Right lung (tissue), 10 donors: ENCODE results near the gene SYT10. TPM values are rescaled to one million over a fixed set of nuclear protein-coding genes. Genes with fewer than 3 reads are reported as not detected.
"Not testable (repeated sequence)": the region's sequence is repeated elsewhere in the genome, so short reads cannot be mapped to it uniquely, and the experiment has no call there.

Experiments used
- DNase-seq, 2 donors: peaks; one replicate each; pipeline ENCODE4 v3.0.0-alpha.2; 2013
- long read RNA-seq, 8 donors: transcript quantifications; one replicate each; lab custom pipeline, GENCODE V29; 2026
- polyA plus RNA-seq, 5 donors: library from polyadenylated mRNA; unstranded; fragments of 120-200 nt; gene quantifications; one replicate each; pipeline versions ENCODE4 v1.2.1 to v1.2.3, GENCODE V29; 2013; ENCODE audit warnings: inconsistent platforms in 1 of 5, low replicate concordance in 1 of 5; ENCODE audit not compliant: insufficient read length in 5 of 5, insufficient read depth in 1 of 5

The SYT10 gene
- polyA plus RNA-seq, result under 1 TPM in 2 of 5 donors, not detected in 3; 0.03 TPM
- long read RNA-seq, donor 1, result 0 reads
- long read RNA-seq, donor 2, result 0 reads
- long read RNA-seq, donor 3, result 0 reads
- long read RNA-seq, donor 4, result 0 reads
- long read RNA-seq, donor 5, result 0 reads
- long read RNA-seq, donor 6, full-length matches to known transcripts, result 1 of 1 reads
- long read RNA-seq, donor 6, partial matches to known transcripts, result 0 of 1 reads
- long read RNA-seq, donor 6, other reads (novel, unspliced or antisense), result 0 of 1 reads
- long read RNA-seq, donor 7, result 0 reads
- long read RNA-seq, donor 8, result 0 reads

DNA sequence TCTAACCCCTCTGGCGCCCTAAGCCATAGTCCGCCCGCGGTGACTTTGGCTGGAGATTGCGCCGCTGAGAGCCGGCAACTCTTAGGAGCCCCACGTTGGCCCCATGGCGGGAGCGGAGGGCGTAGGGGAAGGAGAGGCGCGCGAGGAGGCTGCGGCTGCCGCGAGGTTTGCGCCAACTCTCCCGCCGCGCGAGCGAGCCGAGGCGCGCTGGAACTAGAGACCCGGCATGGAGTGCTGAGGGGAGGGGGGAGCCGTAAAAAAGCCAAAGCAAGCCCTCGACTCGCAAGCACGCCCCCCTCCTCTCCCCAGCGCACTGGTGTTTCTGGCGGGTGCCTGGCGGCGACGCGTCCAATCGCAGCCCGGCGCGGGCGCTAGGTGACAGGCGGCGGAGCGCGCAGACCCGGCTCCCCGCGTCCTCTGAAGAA is at the start of gene SYT10:
Gene SYT10 (minus strand): TSS at position 233 of the 425 bp plus-strand sequence. CDS start 297 bp downstream, outside the sequence.
- DNase-seq, result peak in 1 of 2 donors; percentile 19

- no peak for DNase-seq
These were observed 48.4 kb upstream of the SYT10 start for GRCh38 chr12:33488036-33488435.

DNA sequence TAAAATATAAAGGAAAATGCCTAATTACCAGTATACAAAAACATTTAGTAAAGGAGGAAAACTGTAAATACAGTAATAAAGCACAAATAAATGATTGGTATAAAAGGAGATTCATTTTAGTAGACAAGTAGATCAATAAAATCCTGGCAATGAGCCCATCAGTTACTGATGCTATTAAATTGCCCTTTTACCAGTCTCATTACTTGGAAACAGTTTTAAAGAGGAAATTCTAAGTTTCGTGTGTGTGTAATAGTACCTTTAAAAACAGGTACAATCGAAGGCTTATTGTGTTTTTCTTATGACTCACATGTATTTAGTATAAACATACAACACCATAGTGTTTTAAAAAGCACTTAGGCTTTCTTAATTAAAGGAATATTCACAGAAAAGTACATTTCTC is 46.4 kb upstream of the SYT10 start:
- DNase-seq, result no peak

DNA sequence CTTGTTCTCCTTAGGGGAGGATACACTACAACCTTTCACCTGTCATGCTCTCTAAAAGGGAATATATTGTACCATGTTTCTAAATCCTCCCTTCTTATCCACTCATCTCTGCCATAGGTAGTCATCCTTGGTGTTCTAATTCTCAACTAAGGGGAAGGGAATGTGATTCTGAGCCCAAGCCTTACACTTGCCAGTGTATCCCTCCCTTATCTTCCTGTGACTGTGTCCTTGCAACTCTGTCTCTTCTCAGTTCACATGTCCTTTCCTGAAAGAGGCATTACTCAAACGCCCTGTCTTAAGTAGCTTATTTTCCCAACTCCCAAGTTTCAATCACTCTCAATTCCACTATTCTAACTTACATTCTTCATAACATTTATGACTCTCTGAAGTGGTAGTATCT is 44.5 kb upstream of the SYT10 start:
- no peak for DNase-seq

DNA sequence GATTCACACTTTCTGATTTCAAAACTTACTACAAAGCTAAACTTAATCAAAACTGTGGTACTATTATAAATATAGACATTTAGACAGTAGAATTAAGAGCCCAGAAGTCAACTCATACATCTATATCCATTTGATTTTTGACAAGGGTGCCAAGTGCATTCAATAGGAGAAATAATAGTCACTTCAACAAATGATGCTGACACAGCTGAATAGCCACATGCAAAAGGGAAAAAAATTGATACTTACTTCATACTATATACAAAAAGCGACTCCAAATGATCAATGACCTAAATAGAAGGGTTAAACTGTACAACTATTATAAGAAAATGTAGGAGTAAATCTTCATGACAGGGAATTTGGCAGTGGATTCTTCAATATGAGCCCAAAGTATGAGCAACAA is 40.7 kb upstream of the SYT10 start:
- no peak for DNase-seq

DNA sequence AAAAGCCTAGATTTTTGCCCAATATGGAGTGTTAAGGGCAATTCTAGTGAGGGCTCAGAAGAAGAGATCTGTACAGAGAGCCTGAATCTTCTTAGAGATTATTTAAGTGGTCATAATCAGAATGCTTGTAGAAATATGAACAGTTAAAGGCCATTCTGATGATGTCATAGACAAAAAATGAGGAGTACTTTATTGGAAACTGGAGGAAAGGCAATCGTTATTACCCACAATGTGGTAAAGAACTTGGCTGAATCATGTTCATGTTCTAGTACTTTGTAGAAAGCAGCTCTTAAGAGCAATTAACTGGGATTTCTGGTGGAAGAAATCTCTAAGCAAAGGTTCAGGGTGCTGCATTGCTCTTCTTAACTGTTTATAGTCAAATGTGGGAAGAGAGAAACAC is 36.4 kb upstream of the SYT10 start:
- DNase-seq, result no peak

GRCh38 chr12:33472299-33472698 is 32.7 kb upstream of the SYT10 start:
- no peak for DNase-seq

GRCh38 chr12:33455096-33455495 is 15.5 kb upstream of the SYT10 start:
- no peak for DNase-seq

DNA sequence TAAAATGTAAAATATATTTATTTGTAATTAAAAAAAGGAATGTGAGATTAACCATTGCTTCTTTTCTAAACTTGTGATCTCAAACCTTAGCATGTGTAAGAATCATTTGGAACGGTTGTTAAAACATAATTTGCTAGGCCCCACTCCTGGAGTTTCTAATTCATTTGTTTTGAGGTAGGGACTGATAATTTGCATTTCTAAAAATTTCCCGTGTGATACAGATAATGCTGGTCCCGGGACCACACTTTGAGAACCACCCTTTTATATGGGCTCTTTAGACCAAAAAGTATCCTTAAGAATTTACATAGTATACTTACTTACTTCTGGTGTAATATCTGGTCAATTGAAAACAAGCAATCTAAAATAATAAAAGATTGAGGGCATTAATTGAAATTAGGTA is 10.9 kb upstream of the SYT10 start:
- no peak for DNase-seq

GRCh38 chr12:33440477-33440876 is 858 bp upstream of the SYT10 start:
- DNase-seq, result no peak

- peak in 1 of 2 donors; percentile 1 for DNase-seq
These were observed 600 bp downstream of the SYT10 start for GRCh38 chr12:33438851-33439586.

- DNase-seq, result no peak
These were observed 1.4 kb downstream of the SYT10 start for GRCh38 chr12:33438025-33438772.

DNA sequence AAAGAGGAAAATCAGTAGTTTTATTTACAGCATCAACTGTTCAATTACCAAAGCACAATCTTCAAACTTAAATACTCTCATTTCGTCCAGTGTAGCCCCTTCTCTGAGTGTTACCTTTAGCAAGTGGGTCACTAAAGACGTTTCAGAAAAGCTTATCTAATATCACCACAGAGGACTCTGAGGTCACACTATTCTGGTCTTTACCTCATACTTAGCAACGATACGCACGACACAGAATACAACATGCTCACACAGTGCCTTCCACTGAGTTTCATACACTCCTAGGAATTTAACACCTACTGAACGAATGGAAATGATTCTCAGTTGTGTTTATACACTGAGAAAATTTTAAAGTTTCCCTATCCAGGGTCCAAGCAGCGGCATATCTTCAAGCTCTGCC is 2.0 kb downstream of the SYT10 start:
- no peak for DNase-seq

GRCh38 chr12:33432992-33433391 is 6.6 kb downstream of the SYT10 start:
- DNase-seq, result no peak

GRCh38 chr12:33431648-33432047 is 8.0 kb downstream of the SYT10 start:
- DNase-seq, result no peak

GRCh38 chr12:33429468-33429867 is 10.2 kb downstream of the SYT10 start:
- DNase-seq, result no peak

- DNase-seq, result no peak
These were observed 12.5 kb downstream of the SYT10 start for GRCh38 chr12:33427071-33427470.

GRCh38 chr12:33423706-33424105 is 15.9 kb downstream of the SYT10 start:
- no peak for DNase-seq

DNA sequence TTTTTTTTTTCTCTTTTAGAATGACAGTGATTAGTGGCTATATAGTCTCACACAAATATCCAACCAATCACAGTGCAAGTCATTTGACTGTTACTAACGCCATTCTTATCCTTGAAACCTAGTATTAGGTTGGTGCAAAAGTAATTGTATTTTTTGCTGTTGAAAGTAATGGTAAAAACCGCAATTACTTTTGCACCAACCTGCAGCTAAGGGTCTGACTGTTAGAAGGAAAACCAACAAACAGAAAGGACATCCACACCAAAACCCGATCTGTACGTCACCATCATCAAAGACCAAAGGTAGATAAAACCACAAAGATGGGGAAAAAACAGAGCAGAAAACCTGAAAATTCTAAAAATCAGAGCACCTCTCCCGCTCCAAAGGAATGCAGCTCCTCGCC is 27.2 kb downstream of the SYT10 start:
- not testable (repeated sequence) for DNase-seq

GRCh38 chr12:33383503-33383902 is 56.1 kb downstream of the SYT10 start:
- DNase-seq, result no peak

- no peak for DNase-seq
These were observed 63.5 kb downstream of the SYT10 start for GRCh38 chr12:33376153-33376552.

GRCh38 chr12:33370318-33370717 is 69.3 kb downstream of the SYT10 start:
- no peak for DNase-seq

- no peak for DNase-seq
These were observed 82.4 kb downstream of the SYT10 start for GRCh38 chr12:33357181-33357580.
